HepG2 (cell line): ENCODE results near the gene THEMIS. TPM values are rescaled to one million over a fixed set of nuclear protein-coding genes. Genes with fewer than 3 reads are reported as not detected.

Source experiments
- PTBP1 ChIP-seq: fragments of 200-400 bp; formaldehyde crosslinking; IDR thresholded peaks from 2 replicates; pipeline ENCODE4 v1.6.1; 2018; ENCODE audit warnings: low read length, low read depth; ENCODE audit not compliant: poor library complexity, severe bottlenecking
- RFX3 ChIP-seq: IDR thresholded peaks from 2 replicates; pipeline ENCODE4 v1.6.1; 2016; ENCODE audit warnings: missing biosample characterization, missing genetic modification reagents
- TBX2 ChIP-seq: sonication (generic); formaldehyde crosslinking; IDR thresholded peaks from 2 replicates; pipeline ENCODE4 v1.5.0; 2020; ENCODE audit warnings: missing genetic modification reagents, mild to moderate bottlenecking, borderline replicate concordance
- TCF12 ChIP-seq, 2 experiments: fragments of 450-650 bp in 1 of 2; sonication (generic) in 1 of 2; formaldehyde crosslinking in 1 of 2; IDR thresholded peaks; 2 replicates each; pipeline versions ENCODE4 v1.6.1 to v1.8.0; 2017 to 2022; ENCODE audit warnings: antibody characterized with exemption in 1 of 2, mild to moderate bottlenecking in 1 of 2, missing genetic modification reagents in 1 of 2, moderate library complexity in 1 of 2
- ZFP36L1 ChIP-seq: sonication (generic); formaldehyde crosslinking; IDR thresholded peaks from 2 replicates; pipeline ENCODE4 v1.8.0; 2022; ENCODE audit warnings: mild to moderate bottlenecking, missing genetic modification reagents, moderate library complexity
- ZFP62 ChIP-seq: sonication (generic); formaldehyde crosslinking; IDR thresholded peaks from 2 replicates; pipeline ENCODE4 v1.4.0; 2020; ENCODE audit warnings: missing genetic modification reagents
- polyA plus RNA-seq, 8 experiments: library from polyadenylated mRNA; depleted of rRNA in 3 of 8; stranded (reverse) in 7 of 8; unstranded in 1 of 8; fragments of >200 nt; fragmentation: Illumina TruSeq in 4 of 8; extraction: Trizol in 4 of 8; gene quantifications; 2 replicates each; pipeline versions ENCODE4 v1.2.1 to v1.2.3, GENCODE V29; 2011 to 2016; ENCODE audit warnings: low read depth in 4 of 8, missing spikeins in 1 of 8, mixed read lengths in 1 of 8; ENCODE audit not compliant: insufficient read depth in 1 of 8
- total RNA-seq, 5 experiments: library from RNA; depleted of rRNA; stranded (reverse); fragments of >200 nt; fragmentation: Illumina TruSeq; extraction: Trizol; gene quantifications; 2 replicates each; pipeline ENCODE4 v1.2.3, GENCODE V29; 2016; ENCODE audit warnings: low read depth in 1 of 5
- TF ChIP-seq, protein P1 (sequence below): sonication (generic); formaldehyde crosslinking; IDR thresholded peaks from 2 replicates; pipeline ENCODE4 v1.9.0; 2021; ENCODE audit warnings: mild to moderate bottlenecking, missing genetic modification reagents
- TF ChIP-seq, protein P2 (sequence below): sonication (generic); formaldehyde crosslinking; IDR thresholded peaks from 2 replicates; pipeline ENCODE4 v1.4.0; 2020; ENCODE audit warnings: missing genetic modification reagents, borderline replicate concordance
- TF ChIP-seq, protein P3 (sequence below): sonication (generic); formaldehyde crosslinking; IDR thresholded peaks from 2 replicates; pipeline ENCODE4 v1.5.0; 2020; ENCODE audit warnings: missing genetic modification reagents
- TF ChIP-seq, protein P4 (sequence below): IDR thresholded peaks from 2 replicates; pipeline ENCODE4 v1.6.1; 2016; ENCODE audit warnings: low read depth
- TF ChIP-seq, protein P5 (sequence below): sonication (generic); formaldehyde crosslinking; IDR thresholded peaks from 2 replicates; pipeline ENCODE4 v1.9.0; 2021; ENCODE audit warnings: missing genetic modification reagents, borderline replicate concordance
- TF ChIP-seq, protein P6 (sequence below): sonication (generic); formaldehyde crosslinking; IDR thresholded peaks from 2 replicates; pipeline ENCODE4 v1.5.1; 2020; ENCODE audit warnings: mild to moderate bottlenecking, moderate library complexity, missing genetic modification reagents

The THEMIS gene
- total and polyA plus RNA-seq, 2 of the 13 experiments (the other 11 are each of a cell fraction or from before 2014, with no cell fraction given) = not detected

DNA sequence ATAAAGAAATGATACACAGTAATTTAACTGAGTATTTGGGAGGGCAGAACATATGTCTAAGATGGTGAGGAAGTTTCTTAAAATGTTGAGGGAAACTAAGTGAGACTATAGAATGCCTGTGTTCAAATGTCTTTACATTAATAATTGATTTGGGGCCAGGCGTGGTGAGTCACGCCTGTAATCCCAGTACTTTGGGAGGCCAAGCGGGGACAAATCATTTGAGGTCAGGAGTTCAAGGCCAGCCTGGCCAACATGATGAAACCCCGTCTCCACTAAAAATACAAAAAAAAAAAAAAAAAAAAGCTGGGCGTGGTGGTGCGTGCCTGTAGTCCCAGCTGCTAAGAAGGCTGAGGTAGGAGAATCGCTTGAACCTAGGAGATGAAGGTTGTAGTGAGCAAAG is 66.7 kb downstream of the THEMIS start (continued):
- TF ChIP-seq, protein P1, sequence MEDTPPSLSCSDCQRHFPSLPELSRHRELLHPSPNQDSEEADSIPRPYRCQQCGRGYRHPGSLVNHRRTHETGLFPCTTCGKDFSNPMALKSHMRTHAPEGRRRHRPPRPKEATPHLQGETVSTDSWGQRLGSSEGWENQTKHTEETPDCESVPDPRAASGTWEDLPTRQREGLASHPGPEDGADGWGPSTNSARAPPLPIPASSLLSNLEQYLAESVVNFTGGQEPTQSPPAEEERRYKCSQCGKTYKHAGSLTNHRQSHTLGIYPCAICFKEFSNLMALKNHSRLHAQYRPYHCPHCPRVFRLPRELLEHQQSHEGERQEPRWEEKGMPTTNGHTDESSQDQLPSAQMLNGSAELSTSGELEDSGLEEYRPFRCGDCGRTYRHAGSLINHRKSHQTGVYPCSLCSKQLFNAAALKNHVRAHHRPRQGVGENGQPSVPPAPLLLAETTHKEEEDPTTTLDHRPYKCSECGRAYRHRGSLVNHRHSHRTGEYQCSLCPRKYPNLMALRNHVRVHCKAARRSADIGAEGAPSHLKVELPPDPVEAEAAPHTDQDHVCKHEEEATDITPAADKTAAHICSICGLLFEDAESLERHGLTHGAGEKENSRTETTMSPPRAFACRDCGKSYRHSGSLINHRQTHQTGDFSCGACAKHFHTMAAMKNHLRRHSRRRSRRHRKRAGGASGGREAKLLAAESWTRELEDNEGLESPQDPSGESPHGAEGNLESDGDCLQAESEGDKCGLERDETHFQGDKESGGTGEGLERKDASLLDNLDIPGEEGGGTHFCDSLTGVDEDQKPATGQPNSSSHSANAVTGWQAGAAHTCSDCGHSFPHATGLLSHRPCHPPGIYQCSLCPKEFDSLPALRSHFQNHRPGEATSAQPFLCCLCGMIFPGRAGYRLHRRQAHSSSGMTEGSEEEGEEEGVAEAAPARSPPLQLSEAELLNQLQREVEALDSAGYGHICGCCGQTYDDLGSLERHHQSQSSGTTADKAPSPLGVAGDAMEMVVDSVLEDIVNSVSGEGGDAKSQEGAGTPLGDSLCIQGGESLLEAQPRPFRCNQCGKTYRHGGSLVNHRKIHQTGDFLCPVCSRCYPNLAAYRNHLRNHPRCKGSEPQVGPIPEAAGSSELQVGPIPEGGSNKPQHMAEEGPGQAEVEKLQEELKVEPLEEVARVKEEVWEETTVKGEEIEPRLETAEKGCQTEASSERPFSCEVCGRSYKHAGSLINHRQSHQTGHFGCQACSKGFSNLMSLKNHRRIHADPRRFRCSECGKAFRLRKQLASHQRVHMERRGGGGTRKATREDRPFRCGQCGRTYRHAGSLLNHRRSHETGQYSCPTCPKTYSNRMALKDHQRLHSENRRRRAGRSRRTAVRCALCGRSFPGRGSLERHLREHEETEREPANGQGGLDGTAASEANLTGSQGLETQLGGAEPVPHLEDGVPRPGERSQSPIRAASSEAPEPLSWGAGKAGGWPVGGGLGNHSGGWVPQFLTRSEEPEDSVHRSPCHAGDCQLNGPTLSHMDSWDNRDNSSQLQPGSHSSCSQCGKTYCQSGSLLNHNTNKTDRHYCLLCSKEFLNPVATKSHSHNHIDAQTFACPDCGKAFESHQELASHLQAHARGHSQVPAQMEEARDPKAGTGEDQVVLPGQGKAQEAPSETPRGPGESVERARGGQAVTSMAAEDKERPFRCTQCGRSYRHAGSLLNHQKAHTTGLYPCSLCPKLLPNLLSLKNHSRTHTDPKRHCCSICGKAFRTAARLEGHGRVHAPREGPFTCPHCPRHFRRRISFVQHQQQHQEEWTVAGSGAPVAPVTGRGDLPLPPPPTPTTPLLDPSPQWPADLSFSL = no peak
- TF ChIP-seq, protein P2, sequence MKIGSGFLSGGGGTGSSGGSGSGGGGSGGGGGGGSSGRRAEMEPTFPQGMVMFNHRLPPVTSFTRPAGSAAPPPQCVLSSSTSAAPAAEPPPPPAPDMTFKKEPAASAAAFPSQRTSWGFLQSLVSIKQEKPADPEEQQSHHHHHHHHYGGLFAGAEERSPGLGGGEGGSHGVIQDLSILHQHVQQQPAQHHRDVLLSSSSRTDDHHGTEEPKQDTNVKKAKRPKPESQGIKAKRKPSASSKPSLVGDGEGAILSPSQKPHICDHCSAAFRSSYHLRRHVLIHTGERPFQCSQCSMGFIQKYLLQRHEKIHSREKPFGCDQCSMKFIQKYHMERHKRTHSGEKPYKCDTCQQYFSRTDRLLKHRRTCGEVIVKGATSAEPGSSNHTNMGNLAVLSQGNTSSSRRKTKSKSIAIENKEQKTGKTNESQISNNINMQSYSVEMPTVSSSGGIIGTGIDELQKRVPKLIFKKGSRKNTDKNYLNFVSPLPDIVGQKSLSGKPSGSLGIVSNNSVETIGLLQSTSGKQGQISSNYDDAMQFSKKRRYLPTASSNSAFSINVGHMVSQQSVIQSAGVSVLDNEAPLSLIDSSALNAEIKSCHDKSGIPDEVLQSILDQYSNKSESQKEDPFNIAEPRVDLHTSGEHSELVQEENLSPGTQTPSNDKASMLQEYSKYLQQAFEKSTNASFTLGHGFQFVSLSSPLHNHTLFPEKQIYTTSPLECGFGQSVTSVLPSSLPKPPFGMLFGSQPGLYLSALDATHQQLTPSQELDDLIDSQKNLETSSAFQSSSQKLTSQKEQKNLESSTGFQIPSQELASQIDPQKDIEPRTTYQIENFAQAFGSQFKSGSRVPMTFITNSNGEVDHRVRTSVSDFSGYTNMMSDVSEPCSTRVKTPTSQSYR = no peak
- no peak for TF ChIP-seq ZFP36L1 (CRISPR knock-in tag)
- TF ChIP-seq, protein P3, sequence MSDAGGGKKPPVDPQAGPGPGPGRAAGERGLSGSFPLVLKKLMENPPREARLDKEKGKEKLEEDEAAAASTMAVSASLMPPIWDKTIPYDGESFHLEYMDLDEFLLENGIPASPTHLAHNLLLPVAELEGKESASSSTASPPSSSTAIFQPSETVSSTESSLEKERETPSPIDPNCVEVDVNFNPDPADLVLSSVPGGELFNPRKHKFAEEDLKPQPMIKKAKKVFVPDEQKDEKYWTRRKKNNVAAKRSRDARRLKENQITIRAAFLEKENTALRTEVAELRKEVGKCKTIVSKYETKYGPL (CRISPR knock-in tag) = no peak
- TF ChIP-seq TCF12 (IDR thresholded peaks at IDR 0.05) = no peak
- TF ChIP-seq TCF12 (CRISPR knock-in tag; IDR thresholded peaks at IDR 0.05) = no peak
- no peak for TF ChIP-seq ZFP62 (CRISPR knock-in tag)
- TF ChIP-seq, protein P4, sequence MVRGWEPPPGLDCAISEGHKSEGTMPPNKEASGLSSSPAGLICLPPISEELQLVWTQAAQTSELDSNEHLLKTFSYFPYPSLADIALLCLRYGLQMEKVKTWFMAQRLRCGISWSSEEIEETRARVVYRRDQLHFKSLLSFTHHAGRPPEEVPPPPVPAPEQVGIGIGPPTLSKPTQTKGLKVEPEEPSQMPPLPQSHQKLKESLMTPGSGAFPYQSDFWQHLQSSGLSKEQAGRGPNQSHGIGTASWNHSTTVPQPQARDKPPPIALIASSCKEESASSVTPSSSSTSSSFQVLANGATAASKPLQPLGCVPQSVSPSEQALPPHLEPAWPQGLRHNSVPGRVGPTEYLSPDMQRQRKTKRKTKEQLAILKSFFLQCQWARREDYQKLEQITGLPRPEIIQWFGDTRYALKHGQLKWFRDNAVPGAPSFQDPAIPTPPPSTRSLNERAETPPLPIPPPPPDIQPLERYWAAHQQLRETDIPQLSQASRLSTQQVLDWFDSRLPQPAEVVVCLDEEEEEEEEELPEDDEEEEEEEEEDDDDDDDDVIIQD = no peak
- no peak for TF ChIP-seq TBX2 (CRISPR knock-in tag)
- no peak for TF ChIP-seq PTBP1
- TF ChIP-seq, protein P5, sequence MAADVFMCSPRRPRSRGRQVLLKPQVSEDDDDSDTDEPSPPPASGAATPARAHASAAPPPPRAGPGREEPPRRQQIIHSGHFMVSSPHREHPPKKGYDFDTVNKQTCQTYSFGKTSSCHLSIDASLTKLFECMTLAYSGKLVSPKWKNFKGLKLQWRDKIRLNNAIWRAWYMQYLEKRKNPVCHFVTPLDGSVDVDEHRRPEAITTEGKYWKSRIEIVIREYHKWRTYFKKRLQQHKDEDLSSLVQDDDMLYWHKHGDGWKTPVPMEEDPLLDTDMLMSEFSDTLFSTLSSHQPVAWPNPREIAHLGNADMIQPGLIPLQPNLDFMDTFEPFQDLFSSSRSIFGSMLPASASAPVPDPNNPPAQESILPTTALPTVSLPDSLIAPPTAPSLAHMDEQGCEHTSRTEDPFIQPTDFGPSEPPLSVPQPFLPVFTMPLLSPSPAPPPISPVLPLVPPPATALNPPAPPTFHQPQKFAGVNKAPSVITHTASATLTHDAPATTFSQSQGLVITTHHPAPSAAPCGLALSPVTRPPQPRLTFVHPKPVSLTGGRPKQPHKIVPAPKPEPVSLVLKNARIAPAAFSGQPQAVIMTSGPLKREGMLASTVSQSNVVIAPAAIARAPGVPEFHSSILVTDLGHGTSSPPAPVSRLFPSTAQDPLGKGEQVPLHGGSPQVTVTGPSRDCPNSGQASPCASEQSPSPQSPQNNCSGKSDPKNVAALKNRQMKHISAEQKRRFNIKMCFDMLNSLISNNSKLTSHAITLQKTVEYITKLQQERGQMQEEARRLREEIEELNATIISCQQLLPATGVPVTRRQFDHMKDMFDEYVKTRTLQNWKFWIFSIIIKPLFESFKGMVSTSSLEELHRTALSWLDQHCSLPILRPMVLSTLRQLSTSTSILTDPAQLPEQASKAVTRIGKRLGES (CRISPR knock-in tag) = no peak
- TF ChIP-seq, protein P6, sequence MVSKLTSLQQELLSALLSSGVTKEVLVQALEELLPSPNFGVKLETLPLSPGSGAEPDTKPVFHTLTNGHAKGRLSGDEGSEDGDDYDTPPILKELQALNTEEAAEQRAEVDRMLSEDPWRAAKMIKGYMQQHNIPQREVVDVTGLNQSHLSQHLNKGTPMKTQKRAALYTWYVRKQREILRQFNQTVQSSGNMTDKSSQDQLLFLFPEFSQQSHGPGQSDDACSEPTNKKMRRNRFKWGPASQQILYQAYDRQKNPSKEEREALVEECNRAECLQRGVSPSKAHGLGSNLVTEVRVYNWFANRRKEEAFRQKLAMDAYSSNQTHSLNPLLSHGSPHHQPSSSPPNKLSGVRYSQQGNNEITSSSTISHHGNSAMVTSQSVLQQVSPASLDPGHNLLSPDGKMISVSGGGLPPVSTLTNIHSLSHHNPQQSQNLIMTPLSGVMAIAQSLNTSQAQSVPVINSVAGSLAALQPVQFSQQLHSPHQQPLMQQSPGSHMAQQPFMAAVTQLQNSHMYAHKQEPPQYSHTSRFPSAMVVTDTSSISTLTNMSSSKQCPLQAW (CRISPR knock-in tag) = no peak
- TF ChIP-seq RFX3 (CRISPR knock-in tag) = no peak
